Suprapubic skin (tissue), 4 donors: ENCODE data around the gene IFT25. TPM values are rescaled to one million over a fixed set of nuclear protein-coding genes. Genes with fewer than 3 reads are reported as not detected.
"Not testable (repeated sequence)": the region's sequence is repeated elsewhere in the genome, so short reads cannot be mapped to it uniquely, and the experiment has no call there.

Source experiments
- DNase-seq, 2 donors: peaks; one replicate each; pipeline ENCODE4 v3.0.0-alpha.2; 2019; ENCODE audit warnings: low spot score in 2 of 2
- H3K27ac ChIP-seq: fragments of 200-600 bp; sonication (generic); one replicate; pipeline ENCODE4 v1.5.1; 2019
- H3K27me3 ChIP-seq: fragments of 200-600 bp; sonication (generic); one replicate; pipeline ENCODE4 v1.5.1; 2019
- H3K36me3 ChIP-seq: fragments of 200-600 bp; sonication (generic); one replicate; pipeline ENCODE4 v1.5.1; 2019
- H3K4me1 ChIP-seq: fragments of 200-600 bp; sonication (generic); one replicate; pipeline ENCODE4 v1.5.1; 2019
- H3K4me3 ChIP-seq: fragments of 200-600 bp; sonication (generic); one replicate; pipeline ENCODE4 v1.5.1; 2019; ENCODE audit warnings: mild to moderate bottlenecking
- H3K9me3 ChIP-seq: fragments of 200-600 bp; sonication (generic); one replicate; pipeline ENCODE4 v1.5.1; 2019
- EP300 ChIP-seq: sonication (generic); formaldehyde crosslinking; IDR thresholded peaks from one replicate; pipeline ENCODE4 v1.6.1; 2017; ENCODE audit warnings: antibody characterized with exemption
- POLR2A ChIP-seq, 2 donors: fragments of 450-650 bp; IDR thresholded peaks; one replicate each; pipeline ENCODE4 v1.6.1; 2017; ENCODE audit warnings: antibody characterized with exemption in 2 of 2, mild to moderate bottlenecking in 2 of 2, moderate library complexity in 2 of 2
- POLR2AphosphoS5 ChIP-seq, 3 donors: sonication (generic); formaldehyde crosslinking; IDR thresholded peaks; one replicate each; pipeline ENCODE4 v1.6.1; 2017; ENCODE audit warnings: antibody characterized with exemption in 3 of 3
- WGBS: methylation state at CpG from one replicate; pipeline ENCODE4 v1.1.5; 2018; 5-methylcytosine and 5-hydroxymethylcytosine counted together
- total RNA-seq, 4 donors: library from RNA; depleted of rRNA; stranded (reverse); fragments of >200 nt; gene quantifications; one replicate each; pipeline ENCODE4 v1.1.0, GENCODE V29; 2016
- TF ChIP-seq, protein P1 (sequence below), 2 donors: fragments of 200-600 bp in 1 of 2; fragments of 450-650 bp in 1 of 2; sonication (generic) in 1 of 2; IDR thresholded peaks; one replicate each; pipeline ENCODE4 v1.5.1; 2016 to 2019; ENCODE audit warnings: antibody characterized with exemption in 2 of 2, mild to moderate bottlenecking in 1 of 2, moderate library complexity in 1 of 2

IFT25 gene
- total RNA-seq, 4 donors from 2014 or later: 8.8 to 36.5 (median 13.8) TPM

DNA sequence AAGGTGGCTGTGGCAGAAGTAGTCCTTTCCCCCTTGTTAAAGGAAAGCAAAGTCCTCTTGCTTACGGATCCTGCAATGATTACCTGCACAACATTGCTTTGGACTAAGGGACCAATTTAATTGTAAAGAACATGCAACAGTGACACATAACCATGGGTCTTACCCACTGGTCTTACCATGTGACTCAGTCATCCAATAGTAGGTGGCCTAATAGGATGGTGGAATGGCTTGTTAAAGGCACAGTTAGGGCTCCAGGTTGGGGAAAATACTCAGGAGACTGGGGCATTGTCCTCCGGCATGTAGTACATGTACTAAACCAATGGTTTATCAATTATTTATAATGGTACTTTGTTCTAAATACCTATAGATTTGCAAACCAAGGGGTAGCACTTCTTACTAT, 53.8 kb downstream of the IFT25 start:
- H3K27me3 ChIP-seq: no peaks in the 10 kb centered on the region
- DNase-seq: no peak
- H3K9me3 ChIP-seq: no peaks in the 10 kb centered on the region
- no peak overlapping the region for H3K4me3 ChIP-seq
- H3K36me3 ChIP-seq: peaks cover 9% of the 10 kb centered on the region
- TF ChIP-seq POLR2AphosphoS5 (IDR thresholded peaks at IDR 0.05) (no peak), EP300 (no peak), POLR2A (IDR thresholded peaks at IDR 0.05) (no peak)
- TF ChIP-seq, protein P1, sequence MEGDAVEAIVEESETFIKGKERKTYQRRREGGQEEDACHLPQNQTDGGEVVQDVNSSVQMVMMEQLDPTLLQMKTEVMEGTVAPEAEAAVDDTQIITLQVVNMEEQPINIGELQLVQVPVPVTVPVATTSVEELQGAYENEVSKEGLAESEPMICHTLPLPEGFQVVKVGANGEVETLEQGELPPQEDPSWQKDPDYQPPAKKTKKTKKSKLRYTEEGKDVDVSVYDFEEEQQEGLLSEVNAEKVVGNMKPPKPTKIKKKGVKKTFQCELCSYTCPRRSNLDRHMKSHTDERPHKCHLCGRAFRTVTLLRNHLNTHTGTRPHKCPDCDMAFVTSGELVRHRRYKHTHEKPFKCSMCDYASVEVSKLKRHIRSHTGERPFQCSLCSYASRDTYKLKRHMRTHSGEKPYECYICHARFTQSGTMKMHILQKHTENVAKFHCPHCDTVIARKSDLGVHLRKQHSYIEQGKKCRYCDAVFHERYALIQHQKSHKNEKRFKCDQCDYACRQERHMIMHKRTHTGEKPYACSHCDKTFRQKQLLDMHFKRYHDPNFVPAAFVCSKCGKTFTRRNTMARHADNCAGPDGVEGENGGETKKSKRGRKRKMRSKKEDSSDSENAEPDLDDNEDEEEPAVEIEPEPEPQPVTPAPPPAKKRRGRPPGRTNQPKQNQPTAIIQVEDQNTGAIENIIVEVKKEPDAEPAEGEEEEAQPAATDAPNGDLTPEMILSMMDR (IDR thresholded peaks at IDR 0.05): no peak
- no peak overlapping the region for H3K27ac ChIP-seq
- WGBS: 74% methylated on average over 2 of the region's 2 CpGs
- peaks cover 29% of the 10 kb centered on the region for H3K4me1 ChIP-seq

DNA sequence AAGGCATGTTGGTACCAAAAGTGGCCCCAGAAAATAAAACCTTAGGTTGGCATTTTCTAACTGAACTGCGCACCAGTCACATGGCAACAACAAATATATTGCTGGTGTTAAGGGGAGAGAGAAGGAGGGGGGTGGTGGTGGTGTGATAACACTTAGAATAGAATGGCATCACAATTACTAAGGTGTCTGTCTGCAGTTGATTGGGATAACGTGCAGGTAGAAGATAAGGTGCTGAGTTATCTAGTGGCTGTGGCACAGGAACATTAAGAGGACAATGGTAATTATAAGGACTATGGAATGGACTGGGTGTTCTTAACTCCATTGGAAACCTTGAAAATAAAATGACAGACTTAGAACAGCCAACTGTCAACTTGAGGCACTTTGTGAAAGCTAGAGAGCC, 54.5 kb downstream of the IFT25 start:
- Histone ChIP-seq H3K27ac (no peak overlapping the region), H3K27me3 (no peaks in the 10 kb centered on the region), H3K4me1 (peaks cover 22% of the 10 kb centered on the region), H3K4me3 (no peak overlapping the region), H3K9me3 (no peaks in the 10 kb centered on the region), H3K36me3 (peaks cover 15% of the 10 kb centered on the region)
- TF ChIP-seq POLR2AphosphoS5 (IDR thresholded peaks at IDR 0.05): no peak
- TF ChIP-seq, protein P1 (IDR thresholded peaks at IDR 0.05): no peak
- no peak for TF ChIP-seq EP300
- TF ChIP-seq POLR2A (IDR thresholded peaks at IDR 0.05): no peak
- DNase-seq: no peak
- 94% methylated on average over 2 of the region's 2 CpGs for WGBS

DNA sequence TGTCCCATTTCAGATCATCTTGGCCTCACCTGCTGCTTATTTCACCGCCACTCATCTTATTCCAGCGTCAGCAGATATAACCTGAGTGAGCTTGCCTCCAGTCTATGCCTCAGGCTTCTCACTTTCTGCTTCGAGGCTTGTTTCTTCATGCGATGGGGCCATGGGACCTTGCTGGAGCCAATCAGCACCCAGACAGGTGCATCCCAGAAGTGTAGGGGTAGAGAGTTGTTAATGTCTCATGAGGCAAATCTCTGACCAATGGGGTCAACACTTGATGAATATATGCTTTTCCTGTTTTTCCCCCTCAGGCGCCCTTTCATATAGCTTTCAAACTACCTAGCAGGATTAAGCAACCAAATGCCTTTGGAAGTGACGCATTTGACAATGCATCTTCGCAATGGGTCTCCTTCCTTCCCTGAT, 55.0 kb downstream of the IFT25 start:
- H3K36me3 ChIP-seq: peaks cover 17% of the 10 kb centered on the region
- no peak for DNase-seq
- no peak for TF ChIP-seq POLR2A (IDR thresholded peaks at IDR 0.05)
- TF ChIP-seq, protein P1 (IDR thresholded peaks at IDR 0.05): no peak
- no peak for TF ChIP-seq POLR2AphosphoS5 (IDR thresholded peaks at IDR 0.05)
- TF ChIP-seq EP300: no peak
- no peak overlapping the region for H3K27ac ChIP-seq
- peak overlapping the region; percentile 65 for H3K4me3 ChIP-seq
- 70% methylated on average over 7 of the region's 7 CpGs for WGBS
- H3K9me3 ChIP-seq: no peaks in the 10 kb centered on the region
- H3K4me1 ChIP-seq: peaks cover 20% of the 10 kb centered on the region
- H3K27me3 ChIP-seq: no peaks in the 10 kb centered on the region

DNA sequence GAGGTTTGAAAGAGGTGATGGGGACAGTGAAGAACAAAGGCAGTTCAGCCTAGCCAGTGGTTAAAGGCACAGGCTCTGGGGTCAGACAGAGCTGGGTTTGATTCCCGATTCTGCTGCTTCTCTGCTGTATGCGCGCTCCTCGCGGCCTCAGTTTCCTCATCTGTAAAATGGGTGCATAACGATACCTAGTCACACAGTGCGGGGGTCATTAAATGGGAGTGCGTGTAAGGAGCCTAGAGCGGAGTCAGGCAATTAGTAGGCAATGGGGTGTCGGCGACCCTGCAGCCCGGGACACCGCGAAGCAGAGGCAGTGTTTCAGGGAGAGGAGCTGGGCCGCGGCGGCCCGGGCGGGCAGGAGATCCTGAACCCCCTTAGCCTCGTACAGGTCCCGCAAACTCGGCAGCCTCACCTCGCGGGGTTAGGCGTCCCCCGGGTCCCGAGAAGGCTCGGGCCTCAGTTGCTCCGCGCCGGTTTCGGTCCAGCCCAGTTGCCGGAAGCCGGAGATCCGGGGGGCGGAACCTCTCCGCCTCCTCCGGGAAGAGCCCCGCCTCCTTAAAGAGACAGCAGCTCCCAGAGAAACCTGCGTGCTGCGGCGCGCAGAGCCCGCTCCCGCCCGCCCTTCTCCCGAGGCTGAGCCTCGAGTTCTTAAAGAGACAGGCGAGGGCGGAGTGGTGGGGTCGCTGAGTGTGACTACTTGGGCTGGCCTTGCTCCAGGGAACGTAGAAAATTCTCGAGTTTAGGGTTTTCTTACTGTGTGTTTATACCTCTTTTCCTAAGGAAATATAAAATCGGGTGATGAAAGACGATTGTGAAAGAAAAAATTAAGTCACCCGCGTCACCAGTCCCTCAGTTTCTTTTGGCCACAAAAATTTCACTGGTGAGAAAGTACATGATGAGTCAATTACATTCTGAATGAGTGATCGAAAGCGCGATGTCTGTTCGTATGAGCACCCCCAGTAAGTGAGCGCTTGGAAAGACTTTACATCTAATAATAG, 55.9 kb downstream of the IFT25 start, which contains the start of gene YIPF1:
TSS of gene YIPF1 (minus strand) at position 494 of the 995 bp plus-strand sequence. CDS start 860 bp downstream, outside the sequence.
- TF ChIP-seq POLR2A (IDR thresholded peaks at IDR 0.05): peak in 1 of 2 donors; percentile 28
- no peak for TF ChIP-seq EP300
- peak in 1 of 3 donors; percentile 84 for TF ChIP-seq POLR2AphosphoS5 (IDR thresholded peaks at IDR 0.05)
- TF ChIP-seq, protein P1 (IDR thresholded peaks at IDR 0.05): no peak
- H3K27me3 ChIP-seq: no peaks in the 10 kb centered on the region

DNA sequence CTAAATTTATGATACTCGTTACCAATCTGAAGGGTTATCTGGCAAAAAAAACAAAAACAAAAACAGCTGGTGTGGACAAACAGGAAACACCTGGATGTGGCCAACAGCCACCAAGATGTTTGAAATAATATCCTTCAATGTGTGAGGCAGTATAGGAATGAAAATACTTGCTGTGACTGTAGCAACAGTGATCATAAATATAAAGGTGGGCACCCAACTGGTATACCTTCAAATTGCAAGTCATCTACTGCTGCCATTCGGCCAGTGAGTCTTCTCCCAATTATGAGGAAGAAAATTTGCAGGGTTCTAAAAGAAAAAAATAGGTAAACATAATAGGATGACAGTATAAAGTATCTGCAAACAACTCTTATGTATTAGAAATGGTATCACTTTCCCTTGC, 56.8 kb downstream of the IFT25 start:
- 42% methylated on average over 2 of the region's 2 CpGs for WGBS
- Histone ChIP-seq H3K27ac (no peak overlapping the region), H3K4me3 (peak overlapping the region; percentile 65), H3K27me3 (no peaks in the 10 kb centered on the region), H3K4me1 (peaks cover 20% of the 10 kb centered on the region), H3K36me3 (peaks cover 27% of the 10 kb centered on the region), H3K9me3 (no peaks in the 10 kb centered on the region)
- TF ChIP-seq, protein P1 (IDR thresholded peaks at IDR 0.05): no peak
- no peak for TF ChIP-seq EP300
- no peak for TF ChIP-seq POLR2A (IDR thresholded peaks at IDR 0.05)
- TF ChIP-seq POLR2AphosphoS5 (IDR thresholded peaks at IDR 0.05): no peak
- DNase-seq: no peak

More for the DNA sequence above, 55.9 kb downstream of the IFT25 start, which contains the start of gene YIPF1:
- 5% methylated on average over 31 of the region's 62 CpGs for WGBS
- Histone ChIP-seq H3K27ac (peak within 1 kb of the TSS; percentile 30), H3K9me3 (no peaks in the 10 kb centered on the region), H3K4me3 (peak within 1 kb of the TSS; percentile 65), H3K36me3 (peaks cover 27% of the 10 kb centered on the region), H3K4me1 (peaks cover 20% of the 10 kb centered on the region)
- DNase-seq: peak; percentile 94

DNA sequence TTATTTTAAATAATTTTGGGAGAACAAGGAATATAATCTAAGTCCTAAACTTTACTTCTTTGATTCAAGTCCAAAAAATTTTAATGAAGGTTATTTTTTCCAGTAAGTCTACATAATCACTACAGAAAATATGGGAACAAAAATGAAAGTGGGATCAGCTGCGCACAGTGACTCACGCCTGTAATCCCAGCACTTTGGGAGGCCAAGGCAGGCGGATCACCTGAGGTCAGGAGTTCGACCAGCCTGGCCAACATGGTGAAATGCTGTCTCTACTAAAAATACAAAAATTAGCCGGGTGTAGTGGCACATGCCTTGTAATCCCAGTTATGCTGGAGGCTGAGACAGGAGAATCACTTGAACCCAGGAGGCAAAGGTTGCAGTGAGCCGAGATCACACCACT, 61.9 kb downstream of the IFT25 start:
- H3K27me3 ChIP-seq, H3K4me3 ChIP-seq, H3K9me3 ChIP-seq, DNase-seq, H3K27ac ChIP-seq, H3K4me1 ChIP-seq: not testable (repeated sequence)
- peaks cover 51% of the 10 kb centered on the region for H3K36me3 ChIP-seq
- WGBS: 93% methylated on average over 6 of the region's 6 CpGs

DNA sequence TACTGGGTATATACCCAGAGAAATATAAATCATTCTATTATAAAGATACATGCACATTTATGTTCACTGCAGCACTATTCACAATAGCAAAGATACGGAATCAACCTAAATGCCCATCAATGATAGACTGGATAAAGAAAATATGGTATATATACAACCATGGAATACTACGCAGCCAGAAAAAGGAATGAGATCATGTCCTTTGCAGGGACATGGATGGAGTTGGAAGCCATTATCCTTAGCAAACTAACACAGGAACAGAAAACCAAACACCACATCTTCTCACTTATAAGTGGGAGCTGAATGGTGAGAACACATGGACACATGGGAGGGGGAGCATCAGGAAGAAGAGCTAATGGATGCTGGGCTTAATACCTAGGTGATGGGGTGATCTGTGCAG, 63.6 kb downstream of the IFT25 start:
- H3K9me3 ChIP-seq, DNase-seq, H3K27ac ChIP-seq, H3K27me3 ChIP-seq, H3K4me3 ChIP-seq, H3K4me1 ChIP-seq: not testable (repeated sequence)
- peaks cover 61% of the 10 kb centered on the region for H3K36me3 ChIP-seq
- WGBS: 97% methylated on average over 2 of the region's 2 CpGs
